GM12865 (cell line): ENCODE measurements around the gene ZNF215.
"Not testable (repeated sequence)": the region's sequence is repeated elsewhere in the genome, so short reads cannot be mapped to it uniquely, and the experiment has no call there.

Source experiments
- DNase-seq: peaks from one replicate; pipeline ENCODE4 v3.0.0; 2010; ENCODE audit warnings: low read depth
- H3K4me3 ChIP-seq: 2 replicates; pipeline ENCODE4 v1.5.1; 2011; ENCODE audit warnings: mild to moderate bottlenecking, low read depth, low read length, control low read depth
- CTCF ChIP-seq: IDR thresholded peaks from 2 replicates; pipeline ENCODE4 v1.5.1; 2011; ENCODE audit warnings: low read length, control low read depth, low read depth, inconsistent platforms; ENCODE audit not compliant: insufficient read depth; ENCODE audit errors: missing control alignments

Gene ZNF215

DNA sequence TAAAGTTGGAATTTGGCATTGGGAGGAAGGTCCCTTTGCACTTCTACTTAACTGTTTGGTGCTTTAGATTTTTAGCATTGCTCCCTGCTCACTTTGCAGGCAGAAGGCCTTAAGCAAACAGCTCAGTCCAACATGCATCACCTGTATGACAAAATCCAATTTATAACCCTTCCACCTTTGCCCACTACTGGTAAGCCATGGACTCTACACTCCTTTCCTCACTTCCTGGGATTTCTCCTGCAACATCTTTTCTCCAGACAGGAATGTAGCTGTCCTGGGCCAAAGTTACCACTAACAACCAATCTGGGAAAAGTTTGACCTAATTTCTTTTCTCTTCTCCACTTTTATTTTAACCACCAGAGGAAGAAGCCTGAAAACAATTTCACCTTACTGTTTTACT, 32.1 kb upstream of the ZNF215 start:
- no peak overlapping the region for H3K4me3 ChIP-seq
- TF ChIP-seq CTCF = no peak
- DNase-seq = no peak

- H3K4me3 ChIP-seq = no peak overlapping the region
- DNase-seq = peak; percentile 69
- no peak for TF ChIP-seq CTCF
Observed at GRCh38 chr11:6895010-6895409, 31.2 kb upstream of the ZNF215 start.

- H3K4me3 ChIP-seq = no peak overlapping the region
- no peak for TF ChIP-seq CTCF
- DNase-seq = no peak
Observed at GRCh38 chr11:6898911-6899310, 27.3 kb upstream of the ZNF215 start.

- no peak overlapping the region for H3K4me3 ChIP-seq
- TF ChIP-seq CTCF = no peak
- DNase-seq = no peak
Observed at GRCh38 chr11:6900327-6900999, 25.8 kb upstream of the ZNF215 start.

DNA sequence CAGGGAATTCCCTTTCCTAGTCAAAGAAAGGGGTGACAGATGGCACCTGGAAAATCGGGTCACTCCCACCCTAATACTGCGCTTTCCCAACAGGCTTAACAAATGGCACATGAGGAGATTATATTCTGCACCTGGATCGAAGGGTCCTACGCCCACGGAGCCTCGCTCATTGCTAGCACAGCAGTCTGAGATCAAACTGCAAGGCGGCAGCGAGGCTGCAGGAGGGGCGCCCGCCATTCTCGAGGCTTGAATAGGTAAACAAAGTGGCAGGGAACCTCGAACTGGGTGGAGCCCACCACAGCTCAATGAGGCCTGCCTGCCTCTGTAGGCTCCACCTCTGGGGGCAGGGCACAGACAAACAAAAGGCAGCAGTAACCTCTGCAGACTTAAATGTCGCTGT, 21.4 kb upstream of the ZNF215 start:
- not testable (repeated sequence) for H3K4me3 ChIP-seq, DNase-seq

GRCh38 chr11:6911378-6911777, 14.8 kb upstream of the ZNF215 start:
- H3K4me3 ChIP-seq = no peak overlapping the region
- TF ChIP-seq CTCF = no peak
- no peak for DNase-seq

DNA sequence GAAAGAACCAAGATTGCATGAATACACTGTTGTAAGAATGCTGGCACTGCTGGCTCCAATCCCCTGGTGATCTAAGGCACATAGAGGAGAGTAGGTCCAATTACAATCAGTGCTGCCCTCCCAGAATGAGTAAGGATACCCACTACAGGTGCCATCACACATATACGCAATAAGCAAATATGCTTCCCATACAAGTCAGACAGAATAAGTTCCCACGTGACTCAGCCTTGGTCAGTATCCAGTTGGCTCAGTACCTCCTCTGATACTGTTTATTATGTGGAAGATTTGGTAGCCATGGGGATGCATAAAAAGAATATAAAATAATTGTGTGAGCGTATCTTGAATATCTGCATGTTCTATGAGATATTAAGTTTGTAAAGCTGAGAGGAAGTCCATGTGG, 14.3 kb upstream of the ZNF215 start:
- no peak for DNase-seq
- no peak overlapping the region for H3K4me3 ChIP-seq
- no peak for TF ChIP-seq CTCF
